NAMALWA (cell line): ENCODE data around the gene INPP5B.

Experiments used
- DNase-seq: peaks from one replicate; pipeline ENCODE4 v3.0.0-alpha.2; 2015; ENCODE audit warnings: low spot score

Gene INPP5B

GRCh38 chr1:37839676-37840075 lies 107.2 kb downstream of the INPP5B start:
- no peak for DNase-seq

DNA sequence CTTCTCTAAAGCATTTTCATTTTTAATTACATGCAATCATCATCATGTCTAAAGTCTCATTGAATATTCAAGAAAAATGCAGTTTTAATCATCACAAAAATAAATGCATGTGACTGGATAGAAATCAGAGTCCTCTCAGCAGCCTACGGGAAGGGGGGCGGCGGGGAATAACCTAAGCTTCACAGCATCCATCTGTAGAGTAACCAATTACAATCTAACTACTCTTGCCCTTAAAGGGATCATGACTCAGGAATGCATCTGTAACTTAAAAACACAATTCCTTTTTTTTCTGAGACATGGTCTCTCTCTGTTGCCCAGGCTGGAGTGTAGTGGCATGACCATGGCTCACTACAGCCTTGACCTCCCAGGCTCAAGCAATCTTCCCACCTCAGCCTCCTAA lies 110.1 kb downstream of the INPP5B start:
- DNase-seq, result no peak

GRCh38 chr1:37831809-37832208 lies 115.0 kb downstream of the INPP5B start:
- DNase-seq, result no peak

GRCh38 chr1:37831109-37831508 lies 115.7 kb downstream of the INPP5B start:
- DNase-seq, result no peak

GRCh38 chr1:37828410-37829074 lies 118.3 kb downstream of the INPP5B start:
- DNase-seq, result no peak

DNA sequence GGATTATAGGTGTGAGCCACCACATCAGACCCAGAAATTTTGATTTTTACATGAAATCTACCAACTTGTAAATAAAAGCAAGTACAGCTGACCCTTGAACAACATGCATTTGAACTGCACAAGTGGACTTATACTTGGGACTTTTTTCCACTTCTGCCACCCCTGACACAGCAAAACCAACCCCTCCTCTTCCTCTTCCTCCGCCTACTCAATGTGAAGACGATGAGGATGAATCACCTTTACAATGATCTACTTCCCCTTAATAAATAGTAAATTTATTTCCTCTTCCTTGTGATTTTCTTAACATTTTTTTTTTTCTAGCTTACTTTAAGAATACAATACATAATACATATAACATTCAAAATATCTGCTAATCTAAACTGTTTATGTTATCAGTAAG lies 121.3 kb downstream of the INPP5B start:
- DNase-seq, result no peak

DNA sequence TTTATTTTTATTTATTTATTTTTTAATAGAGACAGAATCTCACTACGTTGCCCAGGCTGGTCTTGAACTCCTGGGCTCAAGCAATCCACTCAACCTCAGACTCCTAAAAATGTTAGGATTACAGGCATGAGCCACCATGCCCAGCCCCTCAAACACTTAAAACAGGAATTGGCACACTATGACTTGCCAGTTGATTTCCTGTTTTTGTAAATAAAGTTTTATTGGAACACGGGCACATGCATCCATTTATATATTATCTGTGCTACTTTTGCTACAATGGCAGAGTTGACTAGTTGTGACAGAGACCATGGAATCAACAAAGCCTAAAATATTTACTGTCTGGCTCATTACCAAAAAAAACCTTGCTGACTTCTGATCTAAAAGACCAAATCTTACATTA lies 122.9 kb downstream of the INPP5B start:
- no peak for DNase-seq

DNA sequence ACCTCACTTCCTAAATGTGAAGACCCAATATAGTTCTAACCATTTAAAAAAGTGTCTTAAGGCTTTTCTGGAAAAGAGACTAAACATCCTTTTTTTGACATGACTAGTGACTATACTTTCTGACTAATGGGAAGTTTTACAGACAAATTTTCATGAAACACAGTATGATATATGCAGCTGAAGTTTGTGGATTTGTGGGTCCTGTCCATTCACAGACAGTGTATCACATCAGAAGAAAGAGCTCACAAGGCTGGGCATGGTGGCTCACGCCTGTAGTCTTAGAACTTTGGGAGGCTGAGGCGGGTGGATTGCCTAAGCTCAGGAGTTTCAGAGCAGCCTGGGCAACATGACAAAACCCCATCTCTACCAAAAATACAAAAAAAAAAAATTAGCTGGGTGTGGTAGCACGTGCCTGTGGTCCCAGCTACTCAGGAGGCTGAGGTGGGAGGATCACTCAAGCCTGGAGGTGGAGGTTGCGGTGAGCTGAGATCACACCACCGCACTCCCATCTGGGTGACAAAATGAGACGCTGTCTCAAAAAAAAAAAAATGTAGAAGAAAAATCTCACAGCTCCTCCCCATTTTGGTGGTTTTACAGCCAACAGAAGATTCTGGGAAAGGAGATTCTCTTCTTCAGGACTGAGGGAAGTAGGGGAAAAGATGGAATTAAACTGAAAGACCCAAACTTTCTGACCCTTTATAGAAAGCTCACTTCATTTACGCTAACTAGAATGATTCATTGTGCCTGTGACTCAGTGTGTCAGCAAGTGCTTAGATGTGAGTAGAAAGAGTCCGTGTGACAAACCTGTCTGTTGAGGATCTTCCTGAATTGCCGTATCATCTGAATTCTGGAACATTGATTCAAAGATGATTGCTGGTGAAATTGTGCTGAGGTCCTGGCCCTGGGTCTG lies 123.7 kb downstream of the INPP5B start:
- no peak for DNase-seq

- DNase-seq, result no peak
These were observed 125.4 kb downstream of the INPP5B start for GRCh38 chr1:37821481-37821880.

DNA sequence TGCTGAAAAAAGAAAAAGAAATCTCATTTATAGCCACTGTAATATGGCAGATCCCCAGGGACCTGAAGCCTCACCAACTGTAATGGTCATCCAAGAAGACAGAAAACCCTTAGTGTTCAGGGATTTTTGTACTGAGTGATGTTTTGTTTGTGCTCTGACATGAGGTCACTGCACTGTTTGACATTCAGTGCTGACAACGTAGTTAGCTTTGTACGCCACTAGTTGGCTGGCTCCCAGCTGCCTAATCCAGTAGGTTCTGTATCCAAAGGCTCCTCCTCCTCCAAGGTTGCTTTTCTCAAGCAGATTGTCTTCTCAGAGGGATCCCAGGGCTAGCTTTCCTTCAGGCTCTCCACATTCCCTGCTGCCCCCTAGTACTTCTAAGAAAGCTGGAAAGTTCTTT lies 129.4 kb downstream of the INPP5B start:
- DNase-seq, result no peak

- no peak for DNase-seq
These were observed 132.6 kb downstream of the INPP5B start for GRCh38 chr1:37814252-37814651.

DNA sequence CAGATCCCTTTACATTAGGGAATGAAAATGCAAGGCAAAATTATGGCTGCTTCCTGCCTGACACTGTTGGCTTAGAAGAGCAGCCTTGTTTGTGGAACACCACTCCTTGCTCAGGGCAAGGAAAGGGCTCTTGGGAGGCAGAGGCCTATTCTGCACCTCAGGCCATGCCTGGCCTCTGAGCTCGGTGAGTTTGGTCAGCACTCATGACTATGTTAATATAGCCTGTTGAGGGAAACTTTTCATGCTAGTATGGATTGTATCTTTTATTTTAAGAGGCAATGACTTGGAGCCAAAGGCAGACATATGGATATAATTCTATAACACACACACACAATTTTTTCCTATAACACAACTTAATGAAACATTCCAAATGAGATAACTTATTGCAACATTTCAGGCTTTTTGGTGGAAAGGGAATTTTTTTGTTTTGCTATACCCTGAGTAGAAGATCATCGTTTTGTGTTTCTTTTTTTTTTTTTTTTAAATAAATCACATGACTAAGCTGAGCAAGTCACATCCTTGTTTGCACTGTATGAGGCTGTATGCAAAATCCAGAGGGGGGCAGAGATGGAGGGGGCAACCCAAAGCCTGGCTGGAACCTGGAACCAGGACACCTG lies 133.2 kb downstream of the INPP5B start:
- DNase-seq, result no peak

DNA sequence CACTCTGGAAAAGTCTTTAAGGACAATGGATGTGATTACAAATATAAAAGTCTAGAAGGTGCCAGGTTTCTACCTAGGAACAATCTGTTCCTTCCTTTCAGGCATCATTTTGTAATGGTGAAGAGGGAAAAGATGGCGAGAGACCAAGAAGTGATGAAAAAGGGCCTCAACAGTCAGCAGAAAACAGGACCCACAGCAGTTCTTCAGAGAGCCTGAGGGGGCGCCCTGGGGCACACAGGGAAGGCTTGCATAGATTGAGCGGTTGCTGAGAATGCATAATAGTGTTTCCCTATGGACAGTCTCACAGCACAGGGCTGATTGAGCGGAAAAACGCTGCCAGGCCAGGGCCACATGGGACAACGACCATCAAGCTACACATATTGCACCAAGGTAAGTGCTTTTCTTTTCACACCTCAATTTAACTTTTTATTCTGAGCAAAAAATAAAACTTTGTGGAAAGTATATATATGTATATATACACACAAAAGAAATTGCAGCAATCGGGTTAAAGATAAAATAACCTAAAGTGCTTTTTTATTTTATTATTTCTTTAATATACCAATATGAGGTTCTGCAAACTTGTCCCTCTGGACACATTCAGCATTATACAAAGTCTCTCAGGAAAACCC lies 135.7 kb downstream of the INPP5B start:
- peak; percentile 89 for DNase-seq
